Measurements from ENCODE around the gene ACKR2. TPM values are rescaled to one million over a fixed set of nuclear protein-coding genes. Genes with fewer than 3 reads are reported as not detected.

ACKR2 gene
- polyA plus RNA-seq, 1 of the 3 experiments (the other 2 are of a cell fraction): 0.10 TPM

DNA sequence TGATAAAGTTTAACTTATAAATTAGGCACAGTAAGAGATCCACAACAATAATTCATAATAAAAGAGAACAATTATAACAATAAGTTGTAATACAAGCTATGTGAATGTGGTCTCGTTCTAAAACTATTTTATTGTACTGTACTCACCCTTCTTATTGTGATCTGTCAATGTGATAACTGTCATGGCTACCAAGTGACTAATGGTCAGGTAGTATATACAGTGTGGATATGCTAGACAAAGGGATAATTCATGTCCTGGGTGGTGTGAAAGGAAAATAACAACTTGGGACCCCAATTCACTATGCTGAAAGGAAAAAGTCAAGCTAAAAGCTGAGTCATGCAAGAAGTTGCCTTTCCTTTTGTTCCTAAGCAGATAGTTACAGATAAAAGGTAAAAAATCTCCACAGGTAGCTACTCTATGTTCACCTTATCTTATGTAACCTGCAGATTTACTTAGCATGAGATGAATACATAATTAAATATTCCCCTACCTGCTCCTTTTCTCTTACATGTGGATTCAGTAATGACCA, 77.1 kb downstream of the ACKR2 start:
- peaks cover 0 to 2% of the 10 kb centered on the region in 2 experiments; a peak in 1 of 4 replicates for H3K4me1 ChIP-seq (ENCODE audit: control insufficient read depth in 1 of 2, insufficient read depth in 2 of 2, low read depth in 1 of 2, low read length in 1 of 2)
- H3K9me3 ChIP-seq: no peaks in the 10 kb centered on the region
- H3K9me2 ChIP-seq: no peaks in the 10 kb centered on the region
- DNase-seq: no peak
- no peak overlapping the region for H2AFZ ChIP-seq (ENCODE audit: low read depth)
- no peaks in the 10 kb centered on the region for H3F3A ChIP-seq (replicated peaks; ENCODE audit: insufficient read depth)
- no peak overlapping the region for H3K4me3 ChIP-seq (ENCODE audit: low read depth in 2 of 2, low read length in 1 of 2)
- H3K4me2 ChIP-seq: no peak overlapping the region
- CTCF ChIA-PET: interaction anchor here (2.6 kb wide), 1 partner anchor 55 kb away, joined by 9 read pairs; no protein-coding TSS in a partner anchor
- 25% methylated on average over 1 of the region's 1 CpG for WGBS (ENCODE audit: low lambda C conversion rate)
- no peaks in the 10 kb centered on the region for H3K79me2 ChIP-seq (ENCODE audit: insufficient read depth)
- H3K9ac ChIP-seq: no peak overlapping the region
- no peak overlapping the region for H3K27ac ChIP-seq (ENCODE audit: low read depth in 2 of 2, low read length in 1 of 2)
- H3K27me3 ChIP-seq (ENCODE audit: insufficient read depth): 0 out of 2 replicates have a peak, but pooled peaks cover 7% of the 10 kb centered on the region
- POLR2A ChIA-PET: no interaction called here
- no peak for TF ChIP-seq SIN3A (IDR thresholded peaks at IDR 0.05; ENCODE audit: borderline replicate concordance, low read depth, low read length)
- TF ChIP-seq GATA2 (CRISPR knock-in tag; IDR thresholded peaks at IDR 0.05): no peak
- TF ChIP-seq JUND (IDR thresholded peaks at IDR 0.05): no peak
- no peak for TF ChIP-seq USF2 (IDR thresholded peaks at IDR 0.05; ENCODE audit: borderline replicate concordance, low read depth, low read length)
- TF ChIP-seq SMC3 (IDR thresholded peaks at IDR 0.05; ENCODE audit: low read depth, low read length): no peak
- TF ChIP-seq CHD2 (IDR thresholded peaks at IDR 0.05; ENCODE audit: low read length, partially characterized antibody): no peak
- TF ChIP-seq YY1 (IDR thresholded peaks at IDR 0.05; ENCODE audit: low read depth): no peak
- TF ChIP-seq, protein P1, sequence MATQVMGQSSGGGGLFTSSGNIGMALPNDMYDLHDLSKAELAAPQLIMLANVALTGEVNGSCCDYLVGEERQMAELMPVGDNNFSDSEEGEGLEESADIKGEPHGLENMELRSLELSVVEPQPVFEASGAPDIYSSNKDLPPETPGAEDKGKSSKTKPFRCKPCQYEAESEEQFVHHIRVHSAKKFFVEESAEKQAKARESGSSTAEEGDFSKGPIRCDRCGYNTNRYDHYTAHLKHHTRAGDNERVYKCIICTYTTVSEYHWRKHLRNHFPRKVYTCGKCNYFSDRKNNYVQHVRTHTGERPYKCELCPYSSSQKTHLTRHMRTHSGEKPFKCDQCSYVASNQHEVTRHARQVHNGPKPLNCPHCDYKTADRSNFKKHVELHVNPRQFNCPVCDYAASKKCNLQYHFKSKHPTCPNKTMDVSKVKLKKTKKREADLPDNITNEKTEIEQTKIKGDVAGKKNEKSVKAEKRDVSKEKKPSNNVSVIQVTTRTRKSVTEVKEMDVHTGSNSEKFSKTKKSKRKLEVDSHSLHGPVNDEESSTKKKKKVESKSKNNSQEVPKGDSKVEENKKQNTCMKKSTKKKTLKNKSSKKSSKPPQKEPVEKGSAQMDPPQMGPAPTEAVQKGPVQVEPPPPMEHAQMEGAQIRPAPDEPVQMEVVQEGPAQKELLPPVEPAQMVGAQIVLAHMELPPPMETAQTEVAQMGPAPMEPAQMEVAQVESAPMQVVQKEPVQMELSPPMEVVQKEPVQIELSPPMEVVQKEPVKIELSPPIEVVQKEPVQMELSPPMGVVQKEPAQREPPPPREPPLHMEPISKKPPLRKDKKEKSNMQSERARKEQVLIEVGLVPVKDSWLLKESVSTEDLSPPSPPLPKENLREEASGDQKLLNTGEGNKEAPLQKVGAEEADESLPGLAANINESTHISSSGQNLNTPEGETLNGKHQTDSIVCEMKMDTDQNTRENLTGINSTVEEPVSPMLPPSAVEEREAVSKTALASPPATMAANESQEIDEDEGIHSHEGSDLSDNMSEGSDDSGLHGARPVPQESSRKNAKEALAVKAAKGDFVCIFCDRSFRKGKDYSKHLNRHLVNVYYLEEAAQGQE (IDR thresholded peaks at IDR 0.05; ENCODE audit: low read depth, low read length): no peak
- H3K36me3 ChIP-seq (replicated peaks in 1 of 2; ENCODE audit: control insufficient read depth in 1 of 2, insufficient read depth in 2 of 2, low read length in 1 of 2): no peaks in the 10 kb centered on the region
- H4K20me1 ChIP-seq (ENCODE audit: insufficient read depth): no peaks in the 10 kb centered on the region

- Histone ChIP-seq H2AFZ (ENCODE audit: low read depth) (no peak overlapping the region), H3K27me3 (ENCODE audit: insufficient read depth) (0 out of 2 replicates have a peak, but pooled peaks cover 7% of the 10 kb centered on the region), H3K9ac (no peak overlapping the region), H3K4me1 (ENCODE audit: control insufficient read depth in 1 of 2, insufficient read depth in 2 of 2, low read depth in 1 of 2, low read length in 1 of 2) (no peaks in the 10 kb centered on the region), H4K20me1 (ENCODE audit: insufficient read depth) (no peaks in the 10 kb centered on the region), H3K9me3 (no peaks in the 10 kb centered on the region), H3K36me3 (replicated peaks in 1 of 2; ENCODE audit: control insufficient read depth in 1 of 2, insufficient read depth in 2 of 2, low read length in 1 of 2) (no peaks in the 10 kb centered on the region), H3K9me2 (no peaks in the 10 kb centered on the region), H3K4me2 (no peak overlapping the region), H3K27ac (ENCODE audit: low read depth in 2 of 2, low read length in 1 of 2) (no peak overlapping the region), H3K79me2 (ENCODE audit: insufficient read depth) (no peaks in the 10 kb centered on the region), H3F3A (replicated peaks; ENCODE audit: insufficient read depth) (no peaks in the 10 kb centered on the region), H3K4me3 (ENCODE audit: low read depth in 2 of 2, low read length in 1 of 2) (no peak overlapping the region)
- CTCF ChIA-PET: interaction anchor here (2.6 kb wide), 1 partner anchor 56 kb away, joined by 9 read pairs; no protein-coding TSS in a partner anchor
- TF ChIP-seq NFIC (IDR thresholded peaks at IDR 0.05; ENCODE audit: borderline replicate concordance) (no peak), USF1 (IDR thresholded peaks at IDR 0.05; ENCODE audit: borderline replicate concordance, low read depth) (no peak), MXI1 (IDR thresholded peaks at IDR 0.05; ENCODE audit: low read depth, low read length) (no peak), RAD21 (IDR thresholded peaks at IDR 0.05; ENCODE audit: low read length) (no peak), RFX5 (IDR thresholded peaks at IDR 0.05; ENCODE audit: low read length) (no peak), USF2 (IDR thresholded peaks at IDR 0.05; ENCODE audit: borderline replicate concordance, low read depth, low read length) (no peak), GATA2 (CRISPR knock-in tag; IDR thresholded peaks at IDR 0.05) (no peak), CHD2 (IDR thresholded peaks at IDR 0.05; ENCODE audit: low read length, partially characterized antibody) (no peak)
- TF ChIP-seq, protein P2, sequence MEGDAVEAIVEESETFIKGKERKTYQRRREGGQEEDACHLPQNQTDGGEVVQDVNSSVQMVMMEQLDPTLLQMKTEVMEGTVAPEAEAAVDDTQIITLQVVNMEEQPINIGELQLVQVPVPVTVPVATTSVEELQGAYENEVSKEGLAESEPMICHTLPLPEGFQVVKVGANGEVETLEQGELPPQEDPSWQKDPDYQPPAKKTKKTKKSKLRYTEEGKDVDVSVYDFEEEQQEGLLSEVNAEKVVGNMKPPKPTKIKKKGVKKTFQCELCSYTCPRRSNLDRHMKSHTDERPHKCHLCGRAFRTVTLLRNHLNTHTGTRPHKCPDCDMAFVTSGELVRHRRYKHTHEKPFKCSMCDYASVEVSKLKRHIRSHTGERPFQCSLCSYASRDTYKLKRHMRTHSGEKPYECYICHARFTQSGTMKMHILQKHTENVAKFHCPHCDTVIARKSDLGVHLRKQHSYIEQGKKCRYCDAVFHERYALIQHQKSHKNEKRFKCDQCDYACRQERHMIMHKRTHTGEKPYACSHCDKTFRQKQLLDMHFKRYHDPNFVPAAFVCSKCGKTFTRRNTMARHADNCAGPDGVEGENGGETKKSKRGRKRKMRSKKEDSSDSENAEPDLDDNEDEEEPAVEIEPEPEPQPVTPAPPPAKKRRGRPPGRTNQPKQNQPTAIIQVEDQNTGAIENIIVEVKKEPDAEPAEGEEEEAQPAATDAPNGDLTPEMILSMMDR (IDR thresholded peaks at IDR 0.05): no peak
- TF ChIP-seq, protein P3, sequence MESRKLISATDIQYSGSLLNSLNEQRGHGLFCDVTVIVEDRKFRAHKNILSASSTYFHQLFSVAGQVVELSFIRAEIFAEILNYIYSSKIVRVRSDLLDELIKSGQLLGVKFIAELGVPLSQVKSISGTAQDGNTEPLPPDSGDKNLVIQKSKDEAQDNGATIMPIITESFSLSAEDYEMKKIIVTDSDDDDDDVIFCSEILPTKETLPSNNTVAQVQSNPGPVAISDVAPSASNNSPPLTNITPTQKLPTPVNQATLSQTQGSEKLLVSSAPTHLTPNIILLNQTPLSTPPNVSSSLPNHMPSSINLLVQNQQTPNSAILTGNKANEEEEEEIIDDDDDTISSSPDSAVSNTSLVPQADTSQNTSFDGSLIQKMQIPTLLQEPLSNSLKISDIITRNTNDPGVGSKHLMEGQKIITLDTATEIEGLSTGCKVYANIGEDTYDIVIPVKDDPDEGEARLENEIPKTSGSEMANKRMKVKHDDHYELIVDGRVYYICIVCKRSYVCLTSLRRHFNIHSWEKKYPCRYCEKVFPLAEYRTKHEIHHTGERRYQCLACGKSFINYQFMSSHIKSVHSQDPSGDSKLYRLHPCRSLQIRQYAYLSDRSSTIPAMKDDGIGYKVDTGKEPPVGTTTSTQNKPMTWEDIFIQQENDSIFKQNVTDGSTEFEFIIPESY (IDR thresholded peaks at IDR 0.05; ENCODE audit: borderline replicate concordance, low read depth): no peak
- WGBS (ENCODE audit: low lambda C conversion rate): 66% methylated on average over 3 of the region's 3 CpGs
- no peak for DNase-seq
- POLR2A ChIA-PET: no interaction called here
Observed at GRCh38 chr3:42887084-42887483, 77.8 kb downstream of the ACKR2 start.
